Mesendoderm (in vitro differentiated cells): ENCODE measurements around the gene TUB.

Source experiments
- DNase-seq: peaks from one replicate; pipeline ENCODE4 v3.0.0; 2013
- H2AK5ac ChIP-seq: 2 replicates; pipeline ENCODE4 v1.6.1; 2013; ENCODE audit warnings: low read length, inconsistent platforms
- H2BK120ac ChIP-seq: 2 replicates; pipeline ENCODE4 v1.6.1; 2013; ENCODE audit warnings: low read depth, mild to moderate bottlenecking, low read length, moderate library complexity, mixed read lengths
- H2BK15ac ChIP-seq: replicated peaks from 2 replicates; pipeline ENCODE4 v1.6.1; 2013; ENCODE audit warnings: low read depth, mild to moderate bottlenecking, moderate library complexity
- H2BK5ac ChIP-seq: 2 replicates; pipeline ENCODE4 v1.6.1; 2013; ENCODE audit warnings: low read length, inconsistent platforms
- H3K18ac ChIP-seq: 2 replicates; pipeline ENCODE4 v1.6.1; 2013; ENCODE audit warnings: mild to moderate bottlenecking, low read length, mixed read lengths
- H3K23ac ChIP-seq: one replicate; pipeline ENCODE4 v1.6.1; 2013; ENCODE audit warnings: low read length
- H3K27ac ChIP-seq: 2 replicates; pipeline ENCODE4 v1.5.1; 2013; ENCODE audit warnings: low read depth, mild to moderate bottlenecking, inconsistent platforms, low read length, moderate library complexity
- H3K27me3 ChIP-seq: 2 replicates; pipeline ENCODE4 v1.6.1; 2013; ENCODE audit warnings: low read length, control low read depth, mild to moderate bottlenecking, inconsistent platforms; ENCODE audit not compliant: insufficient read depth, poor library complexity
- H3K36me3 ChIP-seq: 2 replicates; pipeline ENCODE4 v1.6.1; 2013; ENCODE audit warnings: low read length, inconsistent platforms; ENCODE audit not compliant: control insufficient read depth, insufficient read depth
- H3K4ac ChIP-seq: one replicate; pipeline ENCODE4 v1.6.1; 2013; ENCODE audit warnings: low read depth, mild to moderate bottlenecking, low read length, moderate library complexity
- H3K4me1 ChIP-seq: 2 replicates; pipeline ENCODE4 v1.6.1; 2013; ENCODE audit warnings: low read depth, low read length, inconsistent platforms; ENCODE audit not compliant: control insufficient read depth
- H3K4me2 ChIP-seq: 2 replicates; pipeline ENCODE4 v1.6.1; 2013; ENCODE audit warnings: low read length
- H3K4me3 ChIP-seq: 2 replicates; pipeline ENCODE4 v1.5.1; 2013; ENCODE audit warnings: mild to moderate bottlenecking, low read length
- H3K56ac ChIP-seq: one replicate; pipeline ENCODE4 v1.6.1; 2013; ENCODE audit warnings: low read length
- H3K79me1 ChIP-seq: 2 replicates; pipeline ENCODE4 v1.6.1; 2013; ENCODE audit warnings: low read length, inconsistent platforms
- H3K79me2 ChIP-seq: 2 replicates; pipeline ENCODE4 v1.6.1; 2013; ENCODE audit warnings: mild to moderate bottlenecking, low read length; ENCODE audit not compliant: control insufficient read depth, insufficient read depth
- H3K9ac ChIP-seq: 2 replicates; pipeline ENCODE4 v1.6.1; 2013; ENCODE audit warnings: low read length, inconsistent platforms
- H4K5ac ChIP-seq: one replicate; pipeline ENCODE4 v1.6.1; 2013; ENCODE audit warnings: low read length
- H4K8ac ChIP-seq: one replicate; pipeline ENCODE4 v1.6.1; 2013; ENCODE audit warnings: low read depth, mild to moderate bottlenecking, control low read depth, low read length, moderate library complexity
- WGBS: extraction: QIAGEN DNeasy Blood & Tissue Kit; methylation state at CpG from one replicate; pipeline ENCODE4 v1.1.7; 2013; ENCODE audit warnings: low lambda C conversion rate, missing lambda C conversion rate; ENCODE audit not compliant: insufficient coverage; ENCODE audit errors: extremely low coverage; 5-methylcytosine and 5-hydroxymethylcytosine counted together

Gene TUB

DNA sequence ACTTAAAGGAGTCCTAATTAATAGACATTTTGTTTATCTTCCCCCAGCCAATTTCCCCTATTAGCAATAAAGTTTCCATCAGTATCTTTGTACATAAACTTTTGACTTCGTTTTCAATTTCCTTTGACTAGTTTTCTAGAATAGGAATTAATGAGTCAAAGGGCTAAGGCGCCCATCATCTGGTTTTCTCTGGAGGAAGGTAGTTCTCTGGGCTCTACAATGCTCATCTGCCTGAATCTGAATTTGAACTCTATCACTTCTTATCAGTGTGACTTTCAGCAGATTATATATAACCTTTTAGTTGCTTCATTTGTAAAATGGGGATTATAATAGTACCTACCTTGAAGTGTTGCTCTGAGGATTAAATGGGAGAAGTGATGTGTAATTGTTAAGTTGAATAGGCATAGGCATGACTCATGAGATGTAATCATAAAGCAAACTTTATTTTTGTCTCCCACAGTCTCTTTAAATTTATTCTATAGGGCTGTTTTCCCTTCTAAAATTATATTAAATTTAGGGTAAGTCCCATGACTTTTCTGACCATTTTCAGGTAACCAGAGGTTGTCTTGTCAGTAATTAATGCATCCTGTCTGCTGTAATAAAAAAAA lies 5.8 kb upstream of the TUB start:
- Histone ChIP-seq H3K56ac (no peak overlapping the region), H3K18ac (no peak overlapping the region), H3K79me2 (no peaks in the 10 kb centered on the region), H3K27me3 (no peaks in the 10 kb centered on the region), H3K79me1 (no peaks in the 10 kb centered on the region), H2BK5ac (no peak overlapping the region), H2AK5ac (no peak overlapping the region), H2BK120ac (no peak overlapping the region), H3K4me1 (no peaks in the 10 kb centered on the region), H3K23ac (no peak overlapping the region), H3K4me2 (no peak overlapping the region), H3K36me3 (no peaks in the 10 kb centered on the region), H4K8ac (no peak overlapping the region), H3K4ac (no peak overlapping the region), H3K9ac (no peak overlapping the region), H4K5ac (no peak overlapping the region), H3K27ac (no peak overlapping the region), H2BK15ac (no peak overlapping the region), H3K4me3 (no peak overlapping the region)
- no peak for DNase-seq
- WGBS: no CpG with 5 or more reads among the region's 2 CpGs

DNA sequence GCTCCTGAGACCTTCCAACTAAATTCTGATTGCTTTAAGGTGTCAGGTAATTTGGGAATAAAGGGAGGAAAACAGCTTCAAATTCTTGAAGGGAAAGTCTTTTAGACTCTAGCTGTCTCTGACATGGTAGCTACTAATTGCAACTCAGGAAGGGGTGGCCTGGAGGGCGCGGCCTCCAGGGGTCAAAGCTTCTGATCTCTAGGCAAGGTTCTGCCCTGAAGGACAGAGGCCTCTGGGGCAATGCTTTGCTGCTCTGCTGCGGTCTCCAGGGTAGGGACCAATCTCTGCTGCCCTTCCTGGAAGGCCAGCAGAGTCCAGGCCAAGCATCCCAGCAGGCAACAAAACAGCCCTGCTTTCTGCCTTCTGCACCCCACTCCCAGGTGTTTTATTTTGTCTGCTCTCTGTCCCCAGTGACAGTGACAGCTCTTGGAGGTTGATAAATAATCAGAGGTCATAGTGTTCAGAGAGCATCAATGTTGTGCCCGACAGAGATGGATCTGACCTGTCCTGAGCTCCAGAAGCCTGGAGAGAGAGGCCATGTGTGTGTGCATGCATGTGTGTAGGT lies 1.8 kb upstream of the TUB start:
- Histone ChIP-seq H3K79me2 (no peaks in the 10 kb centered on the region), H3K9ac (no peak overlapping the region), H3K27me3 (no peaks in the 10 kb centered on the region), H2BK5ac (no peak overlapping the region), H3K36me3 (no peaks in the 10 kb centered on the region), H2BK15ac (no peak overlapping the region), H4K8ac (no peak overlapping the region), H4K5ac (no peak overlapping the region), H2AK5ac (no peak overlapping the region), H3K23ac (no peak overlapping the region), H3K4me2 (no peak overlapping the region), H3K27ac (no peak overlapping the region), H3K79me1 (peaks cover 6% of the 10 kb centered on the region), H3K18ac (no peak overlapping the region), H3K4ac (no peak overlapping the region), H3K56ac (no peak overlapping the region), H3K4me1 (peaks cover 5% of the 10 kb centered on the region), H2BK120ac (no peak overlapping the region), H3K4me3 (no peak overlapping the region)
- no peak for DNase-seq
- WGBS: no CpG with 5 or more reads among the region's 4 CpGs

DNA sequence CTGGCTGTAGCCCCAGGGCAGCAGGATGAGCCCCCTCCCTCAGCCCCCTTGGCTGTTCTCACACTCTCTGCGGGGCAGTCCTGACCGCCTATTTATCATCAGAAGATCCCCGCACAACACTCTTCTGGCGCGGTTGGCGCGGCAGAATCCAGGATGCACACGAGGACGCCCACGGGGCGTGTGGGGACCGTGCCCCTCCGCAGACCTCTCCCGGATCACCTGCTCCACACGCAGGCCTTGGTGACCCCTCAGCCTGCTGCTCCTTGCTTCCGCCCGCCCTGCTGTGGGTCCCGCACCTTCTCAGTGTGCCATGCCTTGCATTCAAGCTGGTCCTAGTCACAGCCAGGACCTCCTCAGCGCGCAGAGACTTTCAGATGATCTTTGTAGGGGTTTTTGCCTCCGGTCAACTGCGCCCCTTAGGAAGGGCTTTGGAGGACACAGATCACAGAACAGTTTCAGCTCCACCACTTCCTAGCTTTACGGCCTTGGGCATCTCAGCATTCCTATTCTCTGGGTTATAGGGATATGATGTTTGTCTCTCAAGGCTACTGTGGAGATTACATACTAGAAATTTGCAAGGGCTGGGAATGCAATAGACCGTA lies 841 bp upstream of the TUB start:
- no peak overlapping the region for H3K27ac ChIP-seq
- H3K4me3 ChIP-seq: no peak overlapping the region
- no peak overlapping the region for H3K18ac ChIP-seq
- H2BK5ac ChIP-seq: no peak overlapping the region
- DNase-seq: no peak
- no peak overlapping the region for H4K5ac ChIP-seq
- H3K23ac ChIP-seq: no peak overlapping the region
- no peaks in the 10 kb centered on the region for H3K27me3 ChIP-seq
- H3K36me3 ChIP-seq: no peaks in the 10 kb centered on the region
- peak overlapping the region; percentile 52 for H3K9ac ChIP-seq
- H3K56ac ChIP-seq: peak overlapping the region; percentile 77
- peaks cover 8% of the 10 kb centered on the region for H3K79me1 ChIP-seq
- WGBS: no CpG with 5 or more reads among the region's 24 CpGs
- no peak overlapping the region for H2BK15ac ChIP-seq
- peak overlapping the region; percentile 60 for H3K4me2 ChIP-seq
- H3K4me1 ChIP-seq: peaks cover 5% of the 10 kb centered on the region
- H4K8ac ChIP-seq: no peak overlapping the region
- no peak overlapping the region for H2AK5ac ChIP-seq
- no peak overlapping the region for H3K4ac ChIP-seq
- H2BK120ac ChIP-seq: no peak overlapping the region
- H3K79me2 ChIP-seq: no peaks in the 10 kb centered on the region

DNA sequence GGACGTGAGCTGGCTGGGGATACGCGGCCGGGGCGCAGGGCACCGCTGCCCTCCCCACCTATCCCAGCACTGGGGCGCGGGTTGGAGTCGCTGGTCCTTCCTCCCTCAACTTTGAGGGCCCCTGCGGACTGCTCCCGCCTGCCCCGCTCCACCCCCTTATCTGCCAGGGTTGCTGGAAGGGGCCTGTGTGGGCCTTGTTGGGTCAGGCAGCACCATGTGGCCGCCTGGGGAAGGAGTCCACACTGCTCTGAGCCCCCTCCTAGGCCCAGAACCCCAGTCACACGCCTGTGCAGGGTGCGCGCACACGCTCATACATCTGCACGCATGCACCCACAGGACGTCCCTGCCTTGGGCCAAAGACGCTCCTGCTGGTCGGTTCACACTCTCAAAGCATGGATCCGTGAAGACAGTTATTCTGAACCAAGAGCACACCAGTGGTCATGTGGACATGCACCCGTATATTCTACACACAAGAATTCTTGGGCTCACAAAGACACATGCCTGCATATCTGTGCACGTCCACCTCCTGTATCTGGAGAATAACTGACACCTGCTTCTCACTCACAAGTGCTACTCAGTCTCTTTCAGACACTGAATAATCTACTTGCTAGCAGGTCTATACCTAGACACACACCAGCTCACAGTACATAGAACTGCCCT lies 710 bp downstream of the TUB start:
- Histone ChIP-seq H3K27me3 (no peaks in the 10 kb centered on the region), H3K4me1 (peaks cover 5% of the 10 kb centered on the region), H3K9ac (peak overlapping the region; percentile 72), H3K56ac (peak overlapping the region; percentile 84), H4K8ac (no peak overlapping the region), H3K4ac (no peak overlapping the region), H3K4me2 (peak overlapping the region; percentile 60), H3K27ac (no peak overlapping the region), H2BK15ac (no peak overlapping the region), H3K79me2 (no peaks in the 10 kb centered on the region), H3K23ac (no peak overlapping the region), H4K5ac (no peak overlapping the region), H3K79me1 (peaks cover 13% of the 10 kb centered on the region), H2AK5ac (no peak overlapping the region), H3K18ac (peak overlapping the region; percentile 41), H2BK120ac (no peak overlapping the region), H2BK5ac (no peak overlapping the region), H3K36me3 (no peaks in the 10 kb centered on the region), H3K4me3 (peak overlapping the region; percentile 50)
- no peak for DNase-seq
- no CpG with 5 or more reads among the region's 24 CpGs for WGBS

DNA sequence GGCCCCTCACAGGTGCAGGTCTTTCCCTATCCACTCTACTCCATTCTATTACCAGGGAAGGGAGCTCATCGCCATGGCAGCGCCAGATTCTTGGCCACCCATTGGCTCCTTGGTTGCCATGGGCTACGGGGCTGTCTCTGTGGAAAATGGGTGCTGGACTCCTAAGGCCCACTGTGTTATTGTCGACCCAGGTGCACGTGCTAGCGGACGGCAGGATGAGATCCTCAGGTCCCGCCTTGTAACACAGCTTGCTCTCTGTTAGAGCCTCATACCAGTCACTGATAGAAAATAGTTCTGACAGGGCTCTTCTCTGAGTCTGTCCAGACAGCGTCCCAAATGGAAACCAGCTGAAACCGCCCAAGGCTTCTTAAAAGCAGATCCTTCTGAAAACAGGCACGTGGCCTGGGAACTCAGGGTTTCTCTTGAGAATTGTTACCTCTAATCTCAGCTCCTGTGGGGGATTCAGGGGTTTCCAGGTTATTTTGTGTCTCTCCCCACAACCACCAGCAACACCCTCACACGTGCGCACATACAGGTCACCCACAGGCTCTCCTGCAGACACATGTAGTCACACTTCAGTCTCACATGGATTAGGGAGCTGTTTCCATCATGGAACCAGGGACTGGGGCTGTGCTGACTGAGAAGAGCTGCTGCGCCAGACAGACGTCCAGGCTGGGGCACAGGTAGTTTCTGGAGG lies 1.5 kb downstream of the TUB start:
- Histone ChIP-seq H3K27me3 (no peaks in the 10 kb centered on the region), H2BK120ac (no peak overlapping the region), H2BK15ac (no peak overlapping the region), H3K9ac (no peak overlapping the region), H3K18ac (no peak overlapping the region), H3K4me2 (no peak overlapping the region), H2AK5ac (no peak overlapping the region), H4K8ac (no peak overlapping the region), H3K23ac (no peak overlapping the region), H3K27ac (no peak overlapping the region), H3K79me1 (peaks cover 14% of the 10 kb centered on the region), H3K4ac (no peak overlapping the region), H3K4me3 (no peak overlapping the region), H3K4me1 (peaks cover 10% of the 10 kb centered on the region), H2BK5ac (no peak overlapping the region), H3K79me2 (no peaks in the 10 kb centered on the region), H4K5ac (no peak overlapping the region), H3K56ac (no peak overlapping the region), H3K36me3 (no peaks in the 10 kb centered on the region)
- no CpG with 5 or more reads among the region's 15 CpGs for WGBS
- DNase-seq: peak; percentile 67
